ENCODE results near the gene SLC2A6.

SLC2A6 gene

DNA sequence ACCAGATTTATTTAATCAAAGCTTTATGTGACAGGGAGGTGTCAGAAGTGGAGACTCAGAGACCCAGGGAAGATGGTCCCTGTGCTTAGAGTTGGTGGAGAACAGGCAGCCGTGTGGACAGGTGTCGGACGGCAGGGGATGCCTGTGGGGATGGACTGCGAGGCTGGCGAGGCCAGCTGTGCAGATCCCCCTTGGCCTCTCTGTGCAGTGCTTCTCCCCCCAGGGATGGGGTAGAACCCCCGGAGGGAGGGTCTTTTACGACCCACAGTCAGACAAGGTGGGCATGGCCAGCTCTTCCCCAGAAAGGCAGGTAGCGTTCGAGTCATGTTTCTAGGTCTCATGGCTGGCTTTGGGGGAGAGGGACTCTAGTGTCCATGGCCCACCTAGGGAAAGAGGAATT, 4.7 kb upstream of the SLC2A6 start:
- no peak for DNase-seq (ENCODE audit: low spot score)
- TF ChIP-seq, protein P1, sequence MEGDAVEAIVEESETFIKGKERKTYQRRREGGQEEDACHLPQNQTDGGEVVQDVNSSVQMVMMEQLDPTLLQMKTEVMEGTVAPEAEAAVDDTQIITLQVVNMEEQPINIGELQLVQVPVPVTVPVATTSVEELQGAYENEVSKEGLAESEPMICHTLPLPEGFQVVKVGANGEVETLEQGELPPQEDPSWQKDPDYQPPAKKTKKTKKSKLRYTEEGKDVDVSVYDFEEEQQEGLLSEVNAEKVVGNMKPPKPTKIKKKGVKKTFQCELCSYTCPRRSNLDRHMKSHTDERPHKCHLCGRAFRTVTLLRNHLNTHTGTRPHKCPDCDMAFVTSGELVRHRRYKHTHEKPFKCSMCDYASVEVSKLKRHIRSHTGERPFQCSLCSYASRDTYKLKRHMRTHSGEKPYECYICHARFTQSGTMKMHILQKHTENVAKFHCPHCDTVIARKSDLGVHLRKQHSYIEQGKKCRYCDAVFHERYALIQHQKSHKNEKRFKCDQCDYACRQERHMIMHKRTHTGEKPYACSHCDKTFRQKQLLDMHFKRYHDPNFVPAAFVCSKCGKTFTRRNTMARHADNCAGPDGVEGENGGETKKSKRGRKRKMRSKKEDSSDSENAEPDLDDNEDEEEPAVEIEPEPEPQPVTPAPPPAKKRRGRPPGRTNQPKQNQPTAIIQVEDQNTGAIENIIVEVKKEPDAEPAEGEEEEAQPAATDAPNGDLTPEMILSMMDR (IDR thresholded peaks at IDR 0.05; ENCODE audit: borderline replicate concordance, control extremely low read depth, extremely low read depth, insufficient read depth, missing control alignments): no peak
- in situ Hi-C loops (cut with MboI; ENCODE audit: low sequenced_read_pairs, unreplicated experiment): loop anchor here (25.0 kb wide), 1 partner anchor 296 kb away; no protein-coding TSS in a partner anchor

DNA sequence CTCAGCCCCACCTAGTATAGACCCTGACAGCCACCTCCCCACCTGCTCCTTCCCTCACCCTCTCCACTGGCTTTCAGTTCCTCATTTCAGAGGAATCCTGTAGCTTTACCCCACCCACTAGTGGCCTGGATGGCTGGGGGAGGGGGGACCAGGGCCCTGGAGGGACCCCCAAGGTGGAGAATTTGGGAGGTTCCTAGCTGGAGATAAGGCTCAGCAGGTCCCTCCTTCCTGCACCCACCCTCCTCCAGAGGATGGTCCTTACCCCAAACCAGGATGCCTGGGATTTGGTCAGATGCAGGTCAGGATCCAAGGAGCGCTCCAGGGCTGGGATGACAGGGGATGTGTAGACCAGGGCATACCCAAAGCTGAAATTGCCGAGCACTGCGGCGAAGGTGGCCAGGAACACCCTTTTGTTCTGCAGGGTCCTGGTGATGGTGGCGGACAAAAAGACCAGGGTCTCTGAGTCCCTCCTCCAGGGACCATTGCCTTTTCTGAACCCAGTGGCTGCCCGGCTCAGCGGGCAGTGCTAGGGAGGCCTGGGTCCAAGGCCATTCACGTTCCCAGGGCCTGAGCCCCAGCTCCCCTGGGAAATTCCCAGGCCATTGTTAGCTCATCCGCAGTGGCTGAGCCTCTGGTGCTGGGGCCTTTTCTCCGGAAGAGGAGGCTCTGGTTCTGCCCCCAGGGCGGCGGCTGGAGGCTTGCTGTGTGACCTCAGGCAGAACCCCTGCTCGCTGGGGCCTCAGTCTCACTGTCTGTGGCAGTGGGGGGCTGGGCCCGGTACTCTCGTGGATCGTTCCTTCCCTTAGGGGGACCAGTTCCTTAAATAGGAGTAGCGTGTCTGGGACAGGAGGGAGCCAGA, 678 bp downstream of the SLC2A6 start:
- DNase-seq (ENCODE audit: low spot score): peak; percentile 79
- TF ChIP-seq, protein P1 (IDR thresholded peaks at IDR 0.05; ENCODE audit: borderline replicate concordance, control extremely low read depth, extremely low read depth, insufficient read depth, missing control alignments): no peak
- in situ Hi-C loops (cut with MboI; ENCODE audit: low sequenced_read_pairs, unreplicated experiment): loop anchor here (25.0 kb wide), 1 partner anchor 291 kb away; no protein-coding TSS in a partner anchor

DNA sequence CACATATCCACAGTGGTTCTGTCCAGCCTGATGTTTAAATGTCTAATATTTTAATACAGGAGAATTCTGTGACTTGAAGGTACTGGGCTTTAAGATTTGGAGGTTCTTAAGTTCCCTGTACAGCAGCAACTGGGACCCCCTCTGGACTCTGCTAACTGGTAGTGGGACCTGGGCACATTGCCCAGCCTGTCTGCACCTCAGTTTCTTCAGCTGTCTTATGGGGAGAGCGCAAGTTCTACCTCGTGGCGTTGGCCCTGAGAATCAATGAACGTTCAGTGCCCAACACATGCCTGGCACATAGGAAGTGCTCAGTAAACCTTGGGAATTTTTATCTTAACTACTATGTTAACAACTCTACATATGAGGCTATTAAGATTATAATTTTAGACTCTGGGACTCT, 1.4 kb downstream of the SLC2A6 start:
- TF ChIP-seq, protein P1 (IDR thresholded peaks at IDR 0.05; ENCODE audit: borderline replicate concordance, control extremely low read depth, extremely low read depth, insufficient read depth, missing control alignments): no peak
- no peak for DNase-seq (ENCODE audit: low spot score)
- in situ Hi-C loops (cut with MboI; ENCODE audit: low sequenced_read_pairs, unreplicated experiment): loop anchor here (25.0 kb wide), 1 partner anchor 290 kb away; no protein-coding TSS in a partner anchor

DNA sequence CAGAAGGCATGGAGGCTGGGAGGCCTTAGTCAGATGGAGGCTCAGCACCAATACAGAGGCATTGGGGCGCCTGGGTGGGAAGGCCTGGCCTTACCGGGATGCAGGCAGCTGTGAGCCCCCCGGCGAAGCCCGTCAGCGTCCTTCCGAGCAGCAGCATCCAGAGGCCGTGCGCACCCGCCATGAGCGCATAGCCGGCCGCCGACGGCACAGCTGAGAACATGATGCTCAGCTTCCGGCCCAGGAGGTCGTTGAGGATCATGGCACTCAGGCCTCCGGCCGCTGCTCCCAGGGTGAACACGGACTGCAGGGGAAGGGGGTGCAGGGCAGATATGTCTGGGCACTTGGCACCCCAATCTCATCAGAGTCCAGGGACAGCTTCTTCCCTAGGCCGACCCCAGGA, 2.0 kb downstream of the SLC2A6 start:
- in situ Hi-C loops (cut with MboI; ENCODE audit: low sequenced_read_pairs, unreplicated experiment): loop anchor here (25.0 kb wide), 1 partner anchor 290 kb away; no protein-coding TSS in a partner anchor
- no peak for DNase-seq (ENCODE audit: low spot score)

DNA sequence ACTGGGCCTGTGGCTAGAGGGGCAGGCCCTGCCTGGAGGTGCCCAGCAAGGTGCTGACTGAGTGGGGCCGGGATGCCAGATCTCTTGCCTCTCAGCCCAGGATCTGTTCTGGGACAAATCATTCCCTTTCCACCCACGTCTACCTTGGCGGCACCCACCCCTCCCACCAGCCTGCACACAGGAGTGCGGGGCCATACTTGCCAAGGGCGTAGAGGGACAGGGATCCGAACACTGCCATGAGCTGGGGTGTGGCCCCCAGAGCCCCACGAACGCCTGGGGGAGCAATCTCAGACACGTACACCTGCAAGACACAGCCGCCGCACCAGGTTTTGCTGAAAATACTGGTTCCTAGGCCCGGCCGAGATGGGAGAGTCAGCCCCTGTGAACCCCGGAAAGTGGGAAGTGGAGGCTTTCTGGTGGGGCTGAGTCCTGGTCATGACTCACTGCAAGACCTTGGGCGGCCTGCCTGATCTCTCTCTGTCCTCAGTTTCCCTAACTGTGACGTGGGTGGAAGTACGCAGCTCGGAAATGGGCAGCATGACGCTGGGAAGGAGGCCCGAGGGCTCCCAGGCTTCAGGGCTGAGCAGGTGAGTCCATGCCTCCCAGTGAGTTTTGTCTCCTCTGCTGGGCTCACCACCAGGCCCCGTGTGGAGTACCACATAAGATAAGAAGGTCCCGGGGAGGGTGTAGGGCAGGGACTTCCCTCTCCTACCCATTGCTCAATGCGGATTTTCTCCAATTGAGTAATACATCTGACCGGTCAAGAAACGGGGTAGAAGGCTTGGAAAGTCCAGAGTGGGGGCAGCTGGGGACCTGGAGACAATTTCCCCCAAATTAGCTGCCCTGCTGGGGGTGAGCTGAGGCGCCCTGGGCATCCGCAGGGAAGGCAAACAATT, 2.6 kb downstream of the SLC2A6 start:
- in situ Hi-C loops (cut with MboI; ENCODE audit: low sequenced_read_pairs, unreplicated experiment): loop anchor here (25.0 kb wide), 1 partner anchor 289 kb away; no protein-coding TSS in a partner anchor
- no peak for DNase-seq (ENCODE audit: low spot score)
- TF ChIP-seq, protein P1 (IDR thresholded peaks at IDR 0.05; ENCODE audit: borderline replicate concordance, control extremely low read depth, extremely low read depth, insufficient read depth, missing control alignments): no peak

More for the DNA sequence above, 2.0 kb downstream of the SLC2A6 start:
- TF ChIP-seq, protein P1 (IDR thresholded peaks at IDR 0.05; ENCODE audit: borderline replicate concordance, control extremely low read depth, extremely low read depth, insufficient read depth, missing control alignments): no peak

Data from GM13976 (cell line).